K562 (cell line): Measurements from ENCODE around the gene ZC3H15. TPM values are rescaled to one million over a fixed set of nuclear protein-coding genes. Genes with fewer than 3 reads are reported as not detected.

Source experiments
- CAMTA2 ChIP-seq: fragments of 250-450 bp; sonication (Bioruptor Pico); conservative IDR thresholded peaks from 2 replicates; pipeline ENCODE4 v1.5.1; 2022
- CBX1 ChIP-seq: sonication (generic); IDR thresholded peaks from 2 replicates; pipeline ENCODE4 v1.6.1; 2016; ENCODE audit warnings: antibody characterized with exemption, low read depth, mild to moderate bottlenecking
- CHCHD3 ChIP-seq: fragments of 250-450 bp; sonication (Bioruptor Pico); IDR thresholded peaks from 2 replicates; pipeline ENCODE4 v2.1.2; 2022; ENCODE audit warnings: mild to moderate bottlenecking
- EHMT2 ChIP-seq: fragments of 450-650 bp; IDR thresholded peaks from 2 replicates; pipeline ENCODE4 v1.6.1; 2018; ENCODE audit warnings: antibody characterized with exemption
- EP400 ChIP-seq: fragments of 450-650 bp; IDR thresholded peaks from 2 replicates; pipeline ENCODE4 v1.6.1; 2017; ENCODE audit warnings: antibody characterized with exemption, mild to moderate bottlenecking, moderate library complexity
- GABPB2 ChIP-seq: fragments of 250-450 bp; sonication (Bioruptor Pico); conservative IDR thresholded peaks from 2 replicates; pipeline ENCODE4 v1.5.1; 2021; ENCODE audit warnings: mild to moderate bottlenecking
- GTF2E2 ChIP-seq: fragments of 200-800 bp; sonication (Bioruptor generic); IDR thresholded peaks from 2 replicates; pipeline ENCODE4 v1.6.1; 2016; ENCODE audit warnings: missing genetic modification characterization, missing compliant biosample characterization
- ID3 ChIP-seq, 2 experiments: fragments of 250-450 bp in 1 of 2; fragments of 450-650 bp in 1 of 2; sonication (Bioruptor Pico) in 1 of 2; IDR thresholded peaks; 2 replicates each; pipeline versions ENCODE4 v1.6.1 to v1.8.0; 2016 to 2021; ENCODE audit warnings: mild to moderate bottlenecking in 2 of 2, moderate library complexity in 2 of 2, missing compliant biosample characterization in 1 of 2, missing genetic modification characterization in 1 of 2
- KDM5B ChIP-seq: fragments of 200-600 bp; sonication (generic); IDR thresholded peaks from 2 replicates; pipeline ENCODE4 v1.6.1; 2012; ENCODE audit warnings: low read depth, mild to moderate bottlenecking, moderate library complexity, low read length, control low read depth, inconsistent platforms; ENCODE audit not compliant: insufficient replicate concordance
- MAFG ChIP-seq: fragments of 450-650 bp; conservative IDR thresholded peaks from 2 replicates; pipeline ENCODE4 v1.6.1; 2016; ENCODE audit warnings: missing genetic modification characterization, missing compliant biosample characterization
- MBD1 ChIP-seq: fragments of 250-450 bp; sonication (Bioruptor Pico); IDR thresholded peaks from 2 replicates; pipeline ENCODE4 v1.8.0; 2022; ENCODE audit warnings: inconsistent platforms
- MXD1 ChIP-seq: fragments of 250-450 bp; sonication (Bioruptor Pico); IDR thresholded peaks from 2 replicates; pipeline ENCODE4 v1.8.0; 2021; ENCODE audit warnings: borderline replicate concordance, mild to moderate bottlenecking, moderate library complexity; ENCODE audit not compliant: poor library complexity, severe bottlenecking
- MXI1 ChIP-seq: IDR thresholded peaks from 2 replicates; pipeline ENCODE4 v1.6.1; 2011; ENCODE audit warnings: low read depth, mild to moderate bottlenecking, improper control_type of control experiment, low read length
- NBN ChIP-seq: fragments of 450-650 bp; IDR thresholded peaks from 2 replicates; pipeline ENCODE4 v1.6.1; 2016; ENCODE audit warnings: low read depth, mild to moderate bottlenecking
- RB1 ChIP-seq: fragments of 450-650 bp; IDR thresholded peaks from 2 replicates; pipeline ENCODE4 v1.6.1; 2017; ENCODE audit warnings: low read depth, mild to moderate bottlenecking
- SAFB ChIP-seq: fragments of 200-400 bp; formaldehyde crosslinking; IDR thresholded peaks from 2 replicates; pipeline ENCODE4 v1.6.1; 2017; ENCODE audit warnings: low read depth, low read length, borderline replicate concordance
- SIRT6 ChIP-seq: IDR thresholded peaks from one replicate; pipeline ENCODE4 v1.6.1; 2012; ENCODE audit warnings: low read depth, mild to moderate bottlenecking, control low read depth, inconsistent platforms, low read length, moderate library complexity
- TOE1 ChIP-seq, 2 experiments: fragments of 450-650 bp in 1 of 2; sonication (generic) in 1 of 2; formaldehyde crosslinking in 1 of 2; IDR thresholded peaks; 2 replicates each; pipeline versions ENCODE4 v1.7.1 to v1.8.0; 2016 to 2022; ENCODE audit warnings: borderline replicate concordance in 2 of 2, mild to moderate bottlenecking in 2 of 2, antibody characterized with exemption in 1 of 2, inconsistent platforms in 1 of 2, low read depth in 1 of 2, missing genetic modification reagents in 1 of 2, moderate library complexity in 1 of 2
- USF2 ChIP-seq: sonication (generic); formaldehyde crosslinking; IDR thresholded peaks from 2 replicates; pipeline ENCODE4 v1.5.0; 2020; ENCODE audit warnings: missing genetic modification reagents
- YBX1 ChIP-seq: fragments of 450-650 bp; IDR thresholded peaks from 2 replicates; pipeline ENCODE4 v1.7.1; 2016; ENCODE audit warnings: mild to moderate bottlenecking
- ZNF639 ChIP-seq, 2 experiments: fragments of 200-800 bp in 1 of 2; sonication (Bioruptor generic) in 1 of 2; sonication (generic) in 1 of 2; formaldehyde crosslinking in 1 of 2; IDR thresholded peaks in 1 of 2; conservative IDR thresholded peaks in 1 of 2; 2 replicates each; pipeline versions ENCODE4 v1.5.0 to v1.6.1; 2016 to 2020; ENCODE audit warnings: missing compliant biosample characterization in 1 of 2, missing genetic modification characterization in 1 of 2, missing genetic modification reagents in 1 of 2
- polyA plus RNA-seq, 8 experiments: library from polyadenylated mRNA; depleted of rRNA in 4 of 8; stranded (reverse) in 5 of 8; unstranded in 3 of 8; fragments of >200 nt; fragmentation: Nextera tagmentation in 2 of 8; fragmentation: Illumina TruSeq in 1 of 8; extraction: Ambion mirVana in 2 of 8; extraction: Trizol in 1 of 8; gene quantifications; 2 replicates each; pipeline versions ENCODE4 v1.2.1 to v1.2.3, GENCODE V29; 2011 to 2014; ENCODE audit warnings: inconsistent platforms in 1 of 8, missing spikeins in 1 of 8
- total RNA-seq, 7 experiments: library from RNA; depleted of rRNA in 6 of 7; stranded (reverse); fragments of >200 nt in 6 of 7; fragmentation: Illumina TruSeq in 2 of 7; extraction: Trizol in 2 of 7; gene quantifications; 2 replicates each; pipeline versions ENCODE4 v1.2.1 to v1.2.3, GENCODE V29; 2011 to 2021; ENCODE audit warnings: low replicate concordance in 1 of 7

ZC3H15 gene
- total and polyA plus RNA-seq, 9 of the 15 experiments (the other 6 are each of a cell fraction or from before 2014, with no cell fraction given), result 132 to 286 (median 189) TPM

- TF ChIP-seq KDM5B (peak; percentile 97), GABPB2 (CRISPR knock-in tag) (no peak), ID3 (CRISPR knock-in tag; IDR thresholded peaks at IDR 0.05) (no peak), ID3 (tag; IDR thresholded peaks at IDR 0.05) (peak; percentile 69), YBX1 (no peak), MXI1 (peak; percentile 80; the same call in 1 of the 2 replicates), SIRT6 (no peak), RB1 (peak; percentile 29), MBD1 (CRISPR knock-in tag) (no peak), CHCHD3 (CRISPR knock-in tag) (peak; percentile 62; the same call in 1 of the 2 replicates), CAMTA2 (CRISPR knock-in tag) (no peak), EHMT2 (no peak), GTF2E2 (tag) (0 out of 2 replicates have a peak, but pooled peaks have one; percentile 47), EP400 (peak; percentile 99), ZNF639 (CRISPR knock-in tag; conservative IDR thresholded peaks at IDR 0.05 in 1 of 2, IDR thresholded peaks at IDR 0.05 in 1 of 2) (peak in 1 of 2 experiments; percentile 72; a peak in 2 of 4 replicates), NBN (peak; percentile 42; the same call in 1 of the 2 replicates), SAFB (peak; percentile 88; the same call in 1 of the 2 replicates), USF2 (CRISPR knock-in tag) (peak; percentile 69), MAFG (tag) (no peak), TOE1 (IDR thresholded peaks at IDR 0.05; ENCODE audit: borderline replicate concordance) (peak; percentile 61; the same call in 1 of the 2 replicates), TOE1 (CRISPR knock-in tag; IDR thresholded peaks at IDR 0.05; ENCODE audit: borderline replicate concordance, low read depth) (no peak), CBX1 (0 out of 2 replicates have a peak, but pooled peaks have one; percentile 68), MXD1 (CRISPR knock-in tag) (peak; percentile 48)
Measured at GRCh38 chr2:186485871-186486650, at the start of gene ZC3H15 (continued).
